T-helper 1 cell treated with Interleukin-12 subunit alpha and Interleukin-12 subunit beta and Interleukin-4 antibody, amounts not matched to agents 30 μg/mL and 1 μg/mL, for 36 hours (primary cell): ENCODE data around the gene CHMP5.
A peak's percentile ranks its signal among the peaks of the same experiment; 100 is the strongest.

Experiments
- H3K27ac Mint-ChIP-seq: one replicate; pipeline ENCODE4 v1.8.0; 2021; ENCODE audit warnings: mild to moderate bottlenecking, mixed read lengths
- H3K27me3 Mint-ChIP-seq: one replicate; pipeline ENCODE4 v1.8.0; 2021; ENCODE audit warnings: low read depth, mixed read lengths
- H3K36me3 Mint-ChIP-seq: one replicate; pipeline ENCODE4 v1.8.0; 2021; ENCODE audit warnings: low read depth, mixed read lengths
- H3K4me1 Mint-ChIP-seq: one replicate; pipeline ENCODE4 v1.8.0; 2021; ENCODE audit warnings: low read depth, mixed read lengths
- H3K4me3 Mint-ChIP-seq: one replicate; pipeline ENCODE4 v1.8.0; 2021; ENCODE audit warnings: mild to moderate bottlenecking, moderate library complexity, mixed read lengths
- H3K9me3 Mint-ChIP-seq: one replicate; pipeline ENCODE4 v1.8.0; 2021; ENCODE audit warnings: mixed read lengths

Gene CHMP5

DNA sequence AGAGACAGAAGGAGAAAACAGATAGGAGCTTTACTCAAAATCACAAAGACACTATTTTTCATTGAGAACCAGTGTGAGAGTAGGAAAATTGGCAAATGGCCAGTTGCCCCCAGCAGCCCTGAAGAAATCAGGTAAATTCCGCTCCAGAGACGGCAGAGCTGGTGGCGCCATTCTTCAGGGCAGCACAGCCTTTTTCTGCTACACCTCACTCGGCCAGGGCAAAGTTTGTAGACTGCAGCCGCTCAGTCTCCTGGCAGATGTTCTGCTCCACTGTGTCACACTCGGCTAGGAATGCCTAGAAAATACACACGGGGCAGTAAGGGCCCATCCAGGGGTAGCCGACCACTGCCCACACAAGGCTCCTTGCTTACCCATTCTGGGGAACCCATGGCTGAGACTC, 9.8 kb upstream of the CHMP5 start:
- H3K27ac Mint-ChIP-seq = no peak overlapping the region
- H3K27me3 Mint-ChIP-seq = no peaks in the 10 kb centered on the region
- H3K4me3 Mint-ChIP-seq = no peak overlapping the region
- no peaks in the 10 kb centered on the region for H3K9me3 Mint-ChIP-seq
- H3K4me1 Mint-ChIP-seq = peaks cover 6% of the 10 kb centered on the region
- peaks cover 39% of the 10 kb centered on the region for H3K36me3 Mint-ChIP-seq

DNA sequence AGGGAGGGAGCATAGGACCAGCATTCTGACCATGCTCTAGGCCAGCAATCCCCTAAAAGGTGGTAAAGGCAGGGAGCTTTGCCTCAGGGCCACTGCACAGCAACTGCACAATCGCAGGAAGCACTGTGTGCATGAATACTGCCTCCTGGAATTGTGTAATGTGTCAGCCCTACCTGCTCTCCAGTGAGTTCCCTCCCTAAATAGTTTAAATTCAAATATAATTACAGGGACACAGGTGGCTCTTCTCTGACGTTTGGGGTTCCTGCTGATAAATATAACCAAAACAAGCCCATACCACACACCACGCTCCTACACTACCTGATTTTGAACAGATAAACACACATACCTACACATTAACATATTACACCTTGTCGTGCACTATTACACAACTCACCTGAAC, 9.4 kb upstream of the CHMP5 start:
- peaks cover 44% of the 10 kb centered on the region for H3K36me3 Mint-ChIP-seq

DNA sequence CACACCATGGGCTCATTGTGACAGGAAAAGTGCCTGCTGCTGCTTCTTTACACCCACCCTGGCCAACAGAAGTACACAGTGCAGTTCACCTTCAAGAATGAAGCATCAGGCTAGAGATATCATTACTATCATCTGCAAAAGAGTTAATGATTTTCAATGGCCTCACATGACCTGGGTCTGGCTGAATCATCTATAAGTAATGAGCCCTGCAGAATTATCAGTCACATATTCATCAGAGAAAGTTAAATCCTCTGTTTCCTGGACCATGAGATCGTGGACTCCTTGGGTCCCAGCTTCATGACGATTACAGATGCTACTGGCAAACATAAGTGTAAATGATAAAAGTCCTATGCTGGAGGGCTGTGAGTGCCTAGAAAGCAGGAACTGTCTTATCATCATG, 8.6 kb upstream of the CHMP5 start:
- H3K27me3 Mint-ChIP-seq = no peaks in the 10 kb centered on the region
- peaks cover 49% of the 10 kb centered on the region for H3K36me3 Mint-ChIP-seq
- H3K27ac Mint-ChIP-seq = no peak overlapping the region
- peaks cover 11% of the 10 kb centered on the region for H3K4me1 Mint-ChIP-seq
- H3K9me3 Mint-ChIP-seq = no peaks in the 10 kb centered on the region
- no peak overlapping the region for H3K4me3 Mint-ChIP-seq

More for the DNA sequence above, 9.4 kb upstream of the CHMP5 start:
- Mint-ChIP-seq H3K27me3 (no peaks in the 10 kb centered on the region), H3K27ac (no peak overlapping the region), H3K9me3 (no peaks in the 10 kb centered on the region), H3K4me3 (no peak overlapping the region), H3K4me1 (peaks cover 9% of the 10 kb centered on the region)

DNA sequence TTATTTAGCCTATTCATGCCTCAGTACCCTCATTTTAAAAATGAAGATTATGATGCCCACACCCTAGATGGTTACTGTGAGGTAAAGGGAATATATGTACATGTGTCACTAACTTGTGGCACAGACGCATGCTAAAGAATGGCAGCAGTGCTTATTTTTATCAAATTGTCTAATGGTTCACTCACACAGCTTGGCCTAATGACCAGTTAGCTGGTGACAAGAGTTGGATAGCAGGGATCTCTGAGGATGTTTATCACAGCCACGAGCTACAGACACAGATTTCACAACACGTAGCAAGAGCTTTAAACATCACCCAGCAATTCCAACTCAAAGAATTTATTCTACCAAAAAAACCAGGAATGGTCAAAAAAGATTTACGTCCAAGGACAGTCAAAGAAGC, 7.6 kb upstream of the CHMP5 start:
- Mint-ChIP-seq H3K9me3 (no peaks in the 10 kb centered on the region), H3K27me3 (no peaks in the 10 kb centered on the region), H3K4me1 (peaks cover 14% of the 10 kb centered on the region), H3K36me3 (peaks cover 49% of the 10 kb centered on the region), H3K27ac (no peak overlapping the region), H3K4me3 (no peak overlapping the region)

DNA sequence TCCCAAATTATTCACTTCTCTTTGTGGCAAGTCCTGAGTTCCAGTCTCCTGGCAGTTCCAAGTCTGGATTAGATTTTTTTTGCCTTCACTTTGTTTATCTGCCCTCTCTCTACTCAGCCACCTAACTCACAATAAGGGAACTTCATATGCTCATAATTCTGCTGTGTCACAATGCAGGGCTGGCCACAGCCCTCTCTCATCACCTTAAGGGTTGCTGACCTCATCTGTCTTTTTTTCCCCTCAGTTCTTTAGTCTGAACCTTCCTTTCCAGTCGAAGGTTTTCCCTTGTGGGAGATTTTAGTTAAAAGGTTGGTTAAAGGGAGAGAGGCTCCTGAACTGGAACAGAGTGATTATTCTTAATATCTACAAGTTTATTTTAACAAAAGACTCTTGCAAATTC, 4.5 kb upstream of the CHMP5 start:
- Mint-ChIP-seq H3K4me1 (peaks cover 25% of the 10 kb centered on the region), H3K27ac (no peak overlapping the region), H3K4me3 (no peak overlapping the region), H3K27me3 (no peaks in the 10 kb centered on the region), H3K36me3 (peaks cover 51% of the 10 kb centered on the region), H3K9me3 (no peaks in the 10 kb centered on the region)

DNA sequence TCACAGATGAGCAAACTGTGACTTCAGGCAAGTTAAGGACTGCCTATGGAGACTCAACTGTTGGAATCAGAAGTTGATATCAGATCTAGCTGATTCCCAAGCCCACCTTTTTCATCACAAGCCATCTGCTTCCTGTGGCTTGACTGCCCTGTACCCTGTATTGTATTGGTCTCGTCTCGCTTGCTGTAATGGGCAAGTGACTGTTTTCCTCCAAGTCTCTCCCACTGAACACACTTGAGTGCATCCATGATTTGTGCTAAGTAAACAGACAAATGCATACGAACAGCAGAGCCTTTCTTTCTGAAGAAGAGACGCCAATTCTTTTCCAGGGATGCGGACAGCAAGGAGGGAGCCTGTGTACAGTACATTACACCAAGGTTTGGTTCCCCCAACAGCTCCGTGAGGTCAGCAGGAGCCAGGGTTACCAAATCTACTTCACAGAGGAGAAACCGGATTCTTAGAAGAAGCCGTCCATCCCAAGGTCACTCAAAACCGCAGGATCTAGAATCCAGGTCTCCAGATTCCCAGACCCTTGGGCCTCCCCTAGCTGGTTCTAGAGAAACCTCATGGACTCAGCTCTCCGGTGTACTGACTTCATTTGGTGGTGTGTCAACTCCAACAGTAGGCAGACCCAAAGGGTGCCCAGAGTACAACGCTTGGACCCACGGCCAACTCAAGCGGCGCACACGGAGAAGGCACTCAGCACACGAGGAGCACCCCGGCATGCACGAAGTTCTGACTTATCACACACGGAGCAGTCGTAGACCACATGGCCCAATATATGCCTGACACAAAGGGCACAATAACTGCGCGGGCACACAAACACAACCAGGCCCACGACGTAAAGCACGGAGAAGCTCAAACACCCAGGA, 1.5 kb upstream of the CHMP5 start:
- peak overlapping the region; percentile 97 for H3K4me3 Mint-ChIP-seq
- no peaks in the 10 kb centered on the region for H3K9me3 Mint-ChIP-seq
- H3K27ac Mint-ChIP-seq = peak overlapping the region; percentile 94
- H3K36me3 Mint-ChIP-seq = peaks cover 54% of the 10 kb centered on the region
- H3K4me1 Mint-ChIP-seq = peaks cover 48% of the 10 kb centered on the region
- no peaks in the 10 kb centered on the region for H3K27me3 Mint-ChIP-seq

DNA sequence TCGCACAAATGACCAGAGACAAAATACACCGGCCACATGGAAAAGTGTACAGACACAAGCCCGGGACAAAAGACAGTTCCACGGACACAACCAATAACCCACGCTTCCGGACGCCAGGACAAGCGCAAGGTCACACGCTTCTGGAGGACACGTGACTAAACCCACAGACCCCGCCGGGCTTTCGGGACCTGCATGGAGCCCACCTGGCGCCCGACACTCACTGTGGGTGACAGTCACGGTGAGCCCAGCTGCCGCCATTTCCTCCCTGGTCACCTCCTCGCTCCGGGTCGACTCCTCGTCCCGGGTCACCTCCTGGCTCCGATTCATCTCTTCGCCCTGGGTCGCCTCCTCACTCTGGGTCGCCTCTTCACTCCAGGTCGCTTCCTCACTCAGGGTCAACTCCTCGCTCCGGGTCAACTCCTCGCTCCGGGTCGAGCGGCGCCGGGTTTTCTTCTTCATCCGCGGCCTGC, 811 bp upstream of the CHMP5 start:
- Mint-ChIP-seq H3K27me3 (no peaks in the 10 kb centered on the region), H3K4me1 (peaks cover 49% of the 10 kb centered on the region), H3K9me3 (no peaks in the 10 kb centered on the region), H3K4me3 (peak overlapping the region; percentile 97), H3K36me3 (peaks cover 50% of the 10 kb centered on the region), H3K27ac (peak overlapping the region; percentile 94)

DNA sequence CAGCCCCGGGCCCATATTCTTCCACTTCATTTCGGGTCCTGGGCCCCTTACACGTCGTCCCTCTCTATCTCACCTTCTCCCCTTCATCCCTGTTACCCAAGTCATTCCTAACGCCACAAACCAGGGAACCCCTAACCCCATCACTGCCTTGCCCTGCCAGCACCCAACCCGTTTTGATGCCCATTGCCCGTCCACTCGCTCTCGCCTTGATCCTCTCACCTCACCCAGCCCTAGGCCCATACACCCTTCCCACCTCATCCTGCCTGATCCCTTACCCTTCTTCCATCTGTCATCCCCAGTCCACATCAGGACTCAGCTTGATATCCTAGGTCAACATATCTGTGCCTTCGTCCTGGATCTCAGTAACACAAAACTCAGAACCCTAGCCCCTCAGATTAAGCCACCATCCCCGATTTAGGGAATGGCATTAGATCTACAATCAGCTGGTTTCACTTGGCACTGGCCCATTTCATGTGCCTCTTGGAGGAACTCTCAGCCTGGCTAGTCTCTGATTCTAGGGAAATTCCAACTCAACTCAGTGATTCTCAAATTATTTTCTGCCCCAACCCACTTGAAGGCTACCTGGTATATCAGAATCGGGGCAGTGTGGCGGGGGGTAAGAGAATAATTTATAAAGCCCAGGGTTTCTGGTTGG, 489 bp downstream of the CHMP5 start:
- H3K27ac Mint-ChIP-seq = peak overlapping the region; percentile 95
- H3K9me3 Mint-ChIP-seq = no peaks in the 10 kb centered on the region
- peak overlapping the region; percentile 94 for H3K4me3 Mint-ChIP-seq
- H3K36me3 Mint-ChIP-seq = peaks cover 44% of the 10 kb centered on the region
- no peaks in the 10 kb centered on the region for H3K27me3 Mint-ChIP-seq
- H3K4me1 Mint-ChIP-seq = peaks cover 45% of the 10 kb centered on the region

DNA sequence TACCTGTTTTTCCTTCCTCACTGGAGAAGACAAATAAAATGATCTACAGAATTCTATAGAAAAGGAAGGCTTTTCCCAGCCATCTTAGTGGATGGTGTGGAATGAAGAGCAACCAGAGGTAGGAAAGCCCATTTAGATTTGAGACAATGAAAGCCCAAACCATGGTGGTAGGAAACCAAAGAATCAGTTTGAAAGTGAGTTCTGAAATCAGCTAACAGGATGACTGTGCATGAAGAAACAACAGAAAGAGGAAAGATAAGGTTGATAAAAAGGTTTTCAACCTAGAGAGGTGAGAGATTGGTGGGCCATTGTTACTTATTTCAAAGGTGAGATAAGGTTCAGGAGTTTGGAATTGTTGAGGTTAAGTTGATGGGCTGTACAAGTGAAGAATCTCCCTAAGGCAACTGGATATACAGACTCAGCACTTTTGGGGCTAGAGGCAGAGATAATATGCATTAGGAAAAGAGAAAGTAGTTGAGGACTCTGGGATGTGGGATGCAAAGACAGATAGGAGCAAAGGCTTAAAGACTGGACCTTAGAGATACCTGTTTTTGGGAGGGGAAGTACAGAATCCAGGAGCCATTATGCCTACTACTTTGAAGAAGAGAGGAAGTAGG, 2.4 kb downstream of the CHMP5 start:
- Mint-ChIP-seq H3K36me3 (peaks cover 46% of the 10 kb centered on the region), H3K4me3 (peak overlapping the region; percentile 63), H3K27ac (peak overlapping the region; percentile 95), H3K9me3 (no peaks in the 10 kb centered on the region), H3K27me3 (no peaks in the 10 kb centered on the region), H3K4me1 (peaks cover 45% of the 10 kb centered on the region)

DNA sequence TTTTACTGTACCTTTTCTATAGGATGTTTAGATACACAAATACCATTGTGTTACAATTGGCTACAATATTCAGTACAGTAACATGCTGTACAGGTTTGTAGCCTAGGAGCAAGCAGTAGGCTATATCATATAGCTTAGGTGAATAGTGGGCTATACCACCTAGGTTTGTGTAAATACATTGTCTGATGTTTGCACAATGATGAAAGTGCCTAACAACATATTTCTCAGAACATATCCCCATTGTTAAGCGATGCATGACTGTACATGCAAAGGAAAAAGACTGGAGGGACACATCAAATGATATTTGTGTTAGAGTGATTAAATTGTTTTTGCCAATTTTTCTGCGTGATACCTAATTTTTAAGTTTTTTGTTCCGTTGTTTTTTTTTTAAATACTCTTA, 5.3 kb downstream of the CHMP5 start:
- Mint-ChIP-seq H3K9me3 (no peaks in the 10 kb centered on the region), H3K27me3 (no peaks in the 10 kb centered on the region), H3K4me3 (no peak overlapping the region), H3K36me3 (peaks cover 50% of the 10 kb centered on the region), H3K27ac (no peak overlapping the region), H3K4me1 (peaks cover 39% of the 10 kb centered on the region)

DNA sequence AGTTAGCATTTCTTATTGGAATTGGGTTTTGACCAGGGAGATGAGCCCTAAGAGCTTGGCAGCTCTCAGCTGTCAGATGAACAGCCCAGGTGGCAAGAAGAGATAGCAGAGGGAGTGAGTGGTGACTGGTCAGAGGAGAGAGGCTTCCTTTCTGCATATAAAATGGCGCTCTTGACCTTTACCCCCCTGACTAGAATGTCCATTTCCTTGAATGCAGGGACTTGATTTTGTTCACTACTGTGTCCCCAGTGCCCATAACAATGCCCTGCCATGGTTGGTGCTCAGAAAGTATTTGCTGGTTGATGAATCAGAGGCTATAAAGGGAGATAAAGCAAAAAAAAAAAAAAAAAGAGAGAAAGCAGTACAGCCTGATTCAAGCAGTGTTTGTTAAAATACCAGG, 7.2 kb downstream of the CHMP5 start:
- no peaks in the 10 kb centered on the region for H3K9me3 Mint-ChIP-seq
- no peak overlapping the region for H3K4me3 Mint-ChIP-seq
- peaks cover 24% of the 10 kb centered on the region for H3K4me1 Mint-ChIP-seq
- peak overlapping the region; percentile 9 for H3K27ac Mint-ChIP-seq
- H3K27me3 Mint-ChIP-seq = no peaks in the 10 kb centered on the region
- peaks cover 50% of the 10 kb centered on the region for H3K36me3 Mint-ChIP-seq

DNA sequence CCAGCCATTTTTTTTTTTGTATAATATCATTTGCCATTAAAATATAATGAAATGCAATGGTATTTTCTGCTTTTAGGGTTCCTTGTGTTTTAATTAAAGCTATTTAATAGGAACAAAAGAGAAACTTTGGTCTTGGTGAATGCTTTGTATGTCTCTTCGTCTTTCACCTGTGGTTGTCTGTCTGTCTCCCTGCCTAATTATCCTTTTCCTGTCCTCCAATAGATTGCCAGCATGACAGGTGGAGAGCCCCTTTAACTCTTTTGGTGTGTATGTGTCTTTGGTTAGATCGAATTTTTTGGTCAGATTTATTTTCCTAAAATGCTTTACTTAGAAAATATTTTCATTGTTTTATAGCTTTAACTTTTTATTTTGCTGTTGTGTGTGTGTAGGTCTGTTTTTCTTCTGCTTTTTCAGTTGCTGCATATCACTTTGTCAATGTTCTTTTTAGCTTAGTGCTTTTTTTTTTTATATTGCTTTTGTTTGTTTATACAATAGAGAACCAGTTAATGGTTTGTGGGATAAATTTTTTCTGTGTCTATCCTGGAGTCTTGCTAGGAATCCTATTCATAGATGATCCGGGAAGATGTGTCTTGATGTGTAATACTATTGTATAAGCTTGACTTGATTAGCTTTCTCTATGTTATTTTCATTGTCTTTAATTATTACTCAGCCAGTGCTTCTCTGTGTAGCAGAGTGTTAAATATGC, 8.6 kb downstream of the CHMP5 start:
- H3K27ac Mint-ChIP-seq = no peak overlapping the region
- H3K9me3 Mint-ChIP-seq = no peaks in the 10 kb centered on the region
- H3K27me3 Mint-ChIP-seq = no peaks in the 10 kb centered on the region
- peaks cover 53% of the 10 kb centered on the region for H3K36me3 Mint-ChIP-seq
- H3K4me1 Mint-ChIP-seq = peaks cover 19% of the 10 kb centered on the region
- no peak overlapping the region for H3K4me3 Mint-ChIP-seq

DNA sequence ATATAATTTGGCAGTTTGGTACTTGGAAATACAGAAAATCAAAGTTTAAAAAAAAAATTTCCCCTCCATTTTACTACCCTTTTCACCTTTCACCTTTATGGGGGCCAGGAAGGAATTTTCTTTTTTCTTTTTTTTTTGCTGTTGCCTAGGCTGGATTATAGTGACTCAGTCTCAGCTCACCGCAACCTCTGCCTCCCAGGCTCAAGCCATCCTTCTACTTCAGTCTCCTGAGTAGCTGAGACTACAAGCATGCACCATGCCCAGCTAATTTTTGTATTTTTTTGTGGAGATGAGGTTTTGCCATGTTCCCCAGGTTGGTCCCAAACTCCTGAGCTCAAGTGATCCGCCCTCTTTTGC, 9.1 kb downstream of the CHMP5 start:
- Mint-ChIP-seq H3K27ac (no peak overlapping the region), H3K27me3 (no peaks in the 10 kb centered on the region), H3K4me3 (no peak overlapping the region), H3K4me1 (peaks cover 16% of the 10 kb centered on the region), H3K36me3 (peaks cover 52% of the 10 kb centered on the region), H3K9me3 (no peaks in the 10 kb centered on the region)

DNA sequence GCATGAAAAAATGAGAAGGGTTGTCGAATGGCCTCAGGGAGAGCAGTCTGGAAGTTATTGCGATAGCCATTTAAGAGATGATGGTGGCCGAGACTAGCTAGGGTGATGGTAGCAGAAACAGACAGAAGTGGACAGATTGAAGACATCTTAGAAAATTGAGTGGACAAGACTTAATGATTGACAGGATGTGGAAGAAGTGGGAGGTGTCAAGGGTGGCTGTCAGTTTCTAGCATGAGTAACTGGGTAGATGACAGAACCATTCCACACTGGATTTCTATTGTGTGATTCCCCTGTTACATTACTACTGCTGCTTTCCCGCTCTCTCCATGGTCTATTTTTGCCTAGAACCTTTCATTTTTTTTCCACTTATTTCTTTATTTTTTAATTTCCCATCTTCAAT, 12.6 kb downstream of the CHMP5 start:
- H3K4me3 Mint-ChIP-seq = no peak overlapping the region
- H3K27ac Mint-ChIP-seq = no peak overlapping the region

More for the DNA sequence above, 12.6 kb downstream of the CHMP5 start:
- Mint-ChIP-seq H3K36me3 (peaks cover 53% of the 10 kb centered on the region), H3K9me3 (no peaks in the 10 kb centered on the region), H3K27me3 (no peaks in the 10 kb centered on the region), H3K4me1 (peaks cover 12% of the 10 kb centered on the region)
